ENCODE measurements around the gene GPATCH8. TPM values are rescaled to one million over a fixed set of nuclear protein-coding genes. Genes with fewer than 3 reads are reported as not detected.

Gene GPATCH8
- total RNA-seq, 2 donors from 2014 or later = 30.3 to 33.9 TPM

DNA sequence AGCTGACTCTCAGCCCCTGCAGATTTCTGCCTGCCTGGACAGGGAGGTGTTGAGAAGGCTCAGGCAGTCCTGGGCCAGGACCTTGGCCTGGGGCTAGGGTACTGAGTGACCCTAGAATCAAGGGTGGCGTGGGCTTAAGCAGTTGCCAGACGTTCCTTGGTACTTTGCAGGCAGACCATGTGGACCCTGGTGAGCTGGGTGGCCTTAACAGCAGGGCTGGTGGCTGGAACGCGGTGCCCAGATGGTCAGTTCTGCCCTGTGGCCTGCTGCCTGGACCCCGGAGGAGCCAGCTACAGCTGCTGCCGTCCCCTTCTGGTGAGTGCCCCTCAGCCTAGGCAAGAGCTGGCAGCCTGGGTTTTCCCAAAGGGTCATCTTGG is 154.2 kb downstream of the GPATCH8 start:
- no peak for DNase-seq
- Histone ChIP-seq H3K36me3 (peaks cover 5% of the 10 kb centered on the region), H3K27ac (no peak overlapping the region), H3K4me1 (peaks cover 6% of the 10 kb centered on the region), H3K27me3 (no peaks in the 10 kb centered on the region), H3K9ac (ENCODE audit: low read depth in 2 of 2, low read length in 2 of 2) (no peak overlapping the region), H3K9me3 (no peaks in the 10 kb centered on the region), H3K4me3 (no peak overlapping the region)
- TF ChIP-seq, protein P1, sequence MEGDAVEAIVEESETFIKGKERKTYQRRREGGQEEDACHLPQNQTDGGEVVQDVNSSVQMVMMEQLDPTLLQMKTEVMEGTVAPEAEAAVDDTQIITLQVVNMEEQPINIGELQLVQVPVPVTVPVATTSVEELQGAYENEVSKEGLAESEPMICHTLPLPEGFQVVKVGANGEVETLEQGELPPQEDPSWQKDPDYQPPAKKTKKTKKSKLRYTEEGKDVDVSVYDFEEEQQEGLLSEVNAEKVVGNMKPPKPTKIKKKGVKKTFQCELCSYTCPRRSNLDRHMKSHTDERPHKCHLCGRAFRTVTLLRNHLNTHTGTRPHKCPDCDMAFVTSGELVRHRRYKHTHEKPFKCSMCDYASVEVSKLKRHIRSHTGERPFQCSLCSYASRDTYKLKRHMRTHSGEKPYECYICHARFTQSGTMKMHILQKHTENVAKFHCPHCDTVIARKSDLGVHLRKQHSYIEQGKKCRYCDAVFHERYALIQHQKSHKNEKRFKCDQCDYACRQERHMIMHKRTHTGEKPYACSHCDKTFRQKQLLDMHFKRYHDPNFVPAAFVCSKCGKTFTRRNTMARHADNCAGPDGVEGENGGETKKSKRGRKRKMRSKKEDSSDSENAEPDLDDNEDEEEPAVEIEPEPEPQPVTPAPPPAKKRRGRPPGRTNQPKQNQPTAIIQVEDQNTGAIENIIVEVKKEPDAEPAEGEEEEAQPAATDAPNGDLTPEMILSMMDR (IDR thresholded peaks at IDR 0.05) = no peak
- intact Hi-C loops (cut with DNase I) = no loop called here

DNA sequence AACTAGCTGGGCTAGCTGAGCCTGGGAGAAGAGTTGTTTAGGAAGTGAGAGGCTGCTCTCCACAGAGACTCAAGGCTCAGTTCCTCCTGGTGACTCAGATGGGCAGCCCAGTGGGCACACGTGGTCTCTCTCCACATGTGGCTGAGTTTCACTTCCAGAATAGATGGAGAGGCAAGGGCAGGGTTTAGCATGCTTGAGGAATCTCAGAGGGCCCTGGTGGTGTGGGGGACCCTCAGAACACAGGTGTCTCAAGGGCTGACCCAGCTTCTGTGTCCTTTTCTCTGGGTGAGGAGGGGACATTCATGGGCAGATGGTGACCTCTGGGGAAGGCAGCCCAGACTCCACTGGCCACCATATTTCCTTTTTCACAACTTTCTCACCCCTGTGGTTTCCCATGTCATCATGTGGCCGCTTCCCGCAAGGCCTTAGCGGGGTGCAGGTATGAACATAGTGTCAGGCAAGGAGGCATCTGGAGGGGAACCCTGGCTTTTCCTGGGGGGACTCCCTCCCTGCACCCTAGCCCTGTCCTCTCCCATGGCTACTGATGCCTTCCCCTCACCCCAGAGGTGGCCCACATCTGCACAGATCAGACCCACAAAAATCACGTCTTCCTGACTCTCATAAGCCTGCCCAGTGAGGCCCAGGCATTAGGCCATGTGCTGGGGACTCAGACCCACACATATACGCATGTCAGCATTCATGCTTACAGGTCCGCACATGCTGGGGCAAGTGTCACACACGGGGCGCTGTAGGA is 154.8 kb downstream of the GPATCH8 start:
- Histone ChIP-seq H3K4me1 (peaks cover 6% of the 10 kb centered on the region), H3K36me3 (peaks cover 5% of the 10 kb centered on the region), H3K27ac (no peak overlapping the region), H3K4me3 (no peak overlapping the region), H3K9ac (ENCODE audit: low read depth in 2 of 2, low read length in 2 of 2) (no peak overlapping the region), H3K9me3 (no peaks in the 10 kb centered on the region), H3K27me3 (no peaks in the 10 kb centered on the region)
- TF ChIP-seq, protein P1 (IDR thresholded peaks at IDR 0.05) = no peak
- intact Hi-C loops (cut with DNase I) = no loop called here
- no peak for DNase-seq

Other genes starting within 250 kb of the GPATCH8 start
- under 1 TPM in 1 of 2 donors, not detected in 1; 0.27 TPM for gene SLC4A1, start 235.3 kb downstream of the GPATCH8 start, total RNA-seq
- 1 to 10 TPM in 1 of 2 donors, under 1 TPM in 1; 0.52 to 1.4 TPM for gene RUNDC3A, start 194.8 kb downstream of the GPATCH8 start, total RNA-seq
- gene SLC25A39, start 178.6 kb downstream of the GPATCH8 start, total RNA-seq = 100 to 1,000 TPM; 115 to 267 TPM
- gene GRN, start 158.1 kb downstream of the GPATCH8 start, total RNA-seq = 100 to 1,000 TPM; 343 to 466 TPM
- gene FAM171A2, start 139.6 kb downstream of the GPATCH8 start, total RNA-seq = under 1 TPM; 0.64 to 0.72 TPM
- under 1 TPM; 0.37 to 0.69 TPM for gene ITGA2B, start 113.8 kb downstream of the GPATCH8 start, total RNA-seq
- gene FZD2, start 54.1 kb upstream of the GPATCH8 start, total RNA-seq = 1 to 10 TPM in 1 of 2 donors, under 1 TPM in 1; 0.67 to 2.0 TPM
- gene MEIOC, start 153.1 kb upstream of the GPATCH8 start, total RNA-seq = not detected
- 10 to 100 TPM; 22.2 to 25.5 TPM for gene CCDC43, start 186.4 kb upstream of the GPATCH8 start, total RNA-seq
- 10 to 100 TPM in 1 of 2 donors, 1 to 10 TPM in 1; 5.6 to 14.4 TPM for gene DBF4B, start 205.3 kb upstream of the GPATCH8 start, total RNA-seq